Measurements from ENCODE around the gene PTPN2. TPM values are rescaled to one million over a fixed set of nuclear protein-coding genes. Genes with fewer than 3 reads are reported as not detected.

PTPN2 gene
- total RNA-seq, 8 experiments from 2014 or later: 12.8 to 50.2 (median 23.8) TPM

- ATAC-seq (replicated peaks in 6 of 8): no peak
- in situ Hi-C loops (cut with MboI; ENCODE audit: low pct_unique_long_range_greater_than_20kb in 2 of 9, low sequenced_read_pairs in 9 of 9, unreplicated experiment in 9 of 9): no loop called here
These were observed 132.1 kb downstream of the PTPN2 start for GRCh38 chr18:12751891-12752290.

GRCh38 chr18:12751503-12751884, 132.5 kb downstream of the PTPN2 start:
- ATAC-seq (replicated peaks in 6 of 8): no peak
- WGBS, 10 experiments: 77 to 100% (median 83%) methylated on average over 1 to 4 of the region's 5 CpGs; no CpG with 5 or more reads in 5 of the 10 experiments
- Histone ChIP-seq H3K4me1 (replicated peaks in 1 of 2) (no peaks in the 10 kb centered on the region), H3K4me3 (no peak overlapping the region), H3K27ac (no peak overlapping the region)
- in situ Hi-C loops (cut with MboI; ENCODE audit: low pct_unique_long_range_greater_than_20kb in 2 of 9, low sequenced_read_pairs in 9 of 9, unreplicated experiment in 9 of 9): no loop called here

More at GRCh38 chr18:12751891-12752290, 132.1 kb downstream of the PTPN2 start:
- Histone ChIP-seq H3K4me3 (no peak overlapping the region), H3K27ac (no peak overlapping the region), H3K4me1 (replicated peaks in 1 of 2) (no peaks in the 10 kb centered on the region)
- 80 to 94% (median 88%) methylated on average over 2 to 4 of the region's 4 CpGs; no CpG with 5 or more reads in 5 of the 10 experiments for WGBS, 10 experiments

- ATAC-seq (replicated peaks in 6 of 8): no peak
- no peak overlapping the region for H3K4me3 ChIP-seq
- 73 to 100% (median 85%) methylated on average over 1 to 4 of the region's 18 CpGs; no CpG with 5 or more reads in 3 of the 10 experiments for WGBS, 10 experiments
- in situ Hi-C loops (cut with MboI; ENCODE audit: low pct_unique_long_range_greater_than_20kb in 2 of 9, low sequenced_read_pairs in 9 of 9, unreplicated experiment in 9 of 9): no loop called here
- H3K4me1 ChIP-seq (replicated peaks in 1 of 2): no peaks in the 10 kb centered on the region
- no peak overlapping the region for H3K27ac ChIP-seq
These were observed 133.1 kb downstream of the PTPN2 start for GRCh38 chr18:12750715-12751502.

- Histone ChIP-seq H3K4me1 (replicated peaks in 1 of 2) (no peaks in the 10 kb centered on the region), H3K27ac (no peak overlapping the region), H3K4me3 (no peak overlapping the region)
- in situ Hi-C loops (cut with MboI; ENCODE audit: low pct_unique_long_range_greater_than_20kb in 2 of 9, low sequenced_read_pairs in 9 of 9, unreplicated experiment in 9 of 9): no loop called here
- 60 to 100% (median 78%) methylated on average over 1 to 9 of the region's 14 CpGs; no CpG with 5 or more reads in 1 of the 10 experiments for WGBS, 10 experiments
- no peak for ATAC-seq (replicated peaks in 6 of 8)
These were observed 133.8 kb downstream of the PTPN2 start for GRCh38 chr18:12750076-12750714.

GRCh38 chr18:12749121-12749520, 134.9 kb downstream of the PTPN2 start:
- no peaks in the 10 kb centered on the region for H3K4me1 ChIP-seq (replicated peaks in 1 of 2)
- in situ Hi-C loops (cut with MboI; ENCODE audit: low pct_unique_long_range_greater_than_20kb in 2 of 9, low sequenced_read_pairs in 9 of 9, unreplicated experiment in 9 of 9): loop anchor here in 2 of 9 experiments (25.0 kb wide), 1 partner anchor 188 kb away; the partner anchor contains the start of gene SEH1L (in 2 of the 2)
- no peak overlapping the region for H3K27ac ChIP-seq
- peak in 1 of 8 experiments; percentile 19 for ATAC-seq (replicated peaks in 6 of 8)
- 60 to 95% (median 84%) methylated on average over 1 to 10 of the region's 13 CpGs; no CpG with 5 or more reads in 4 of the 10 experiments for WGBS, 10 experiments
- no peak overlapping the region for H3K4me3 ChIP-seq

GRCh38 chr18:12748671-12749070, 135.4 kb downstream of the PTPN2 start:
- peak in 1 of 8 experiments; percentile 7 for ATAC-seq (replicated peaks in 6 of 8)
- H3K4me1 ChIP-seq (replicated peaks in 1 of 2): no peaks in the 10 kb centered on the region
- no peak overlapping the region for H3K27ac ChIP-seq
- in situ Hi-C loops (cut with MboI; ENCODE audit: low pct_unique_long_range_greater_than_20kb in 2 of 9, low sequenced_read_pairs in 9 of 9, unreplicated experiment in 9 of 9): loop anchor here in 2 of 9 experiments (25.0 kb wide), 1 partner anchor 189 kb away; the partner anchor contains the start of gene SEH1L (in 2 of the 2)
- 50 to 100% (median 83%) methylated on average over 1 to 4 of the region's 5 CpGs; no CpG with 5 or more reads in 1 of the 10 experiments for WGBS, 10 experiments
- no peak overlapping the region for H3K4me3 ChIP-seq

GRCh38 chr18:12747530-12748315, 136.3 kb downstream of the PTPN2 start:
- 40 to 100% (median 80%) methylated on average over 1 to 5 of the region's 8 CpGs; no CpG with 5 or more reads in 2 of the 10 experiments for WGBS, 10 experiments
- in situ Hi-C loops (cut with MboI; ENCODE audit: low pct_unique_long_range_greater_than_20kb in 2 of 9, low sequenced_read_pairs in 9 of 9, unreplicated experiment in 9 of 9): loop anchor here in 2 of 9 experiments (25.0 kb wide), 1 partner anchor 190 kb away; the partner anchor contains the start of gene SEH1L (in 2 of the 2)
- ATAC-seq (replicated peaks in 6 of 8): no peak

GRCh38 chr18:12745095-12745795, 138.8 kb downstream of the PTPN2 start:
- no peak overlapping the region for H3K27ac ChIP-seq
- peak in 3 of 8 experiments; percentile 85 to 88 (median 87) for ATAC-seq (replicated peaks in 6 of 8)
- H3K4me3 ChIP-seq: no peak overlapping the region
- in situ Hi-C loops (cut with MboI; ENCODE audit: low pct_unique_long_range_greater_than_20kb in 2 of 9, low sequenced_read_pairs in 9 of 9, unreplicated experiment in 9 of 9): loop anchor here in 2 of 9 experiments (25.0 kb wide), 1 partner anchor 192 kb away; the partner anchor contains the start of gene SEH1L (in 2 of the 2)
- no peaks in the 10 kb centered on the region for H3K4me1 ChIP-seq (replicated peaks in 1 of 2)
- 5 to 64% (median 40%) methylated on average over 3 to 6 of the region's 7 CpGs; no CpG with 5 or more reads in 3 of the 10 experiments for WGBS, 10 experiments

More at GRCh38 chr18:12747530-12748315, 136.3 kb downstream of the PTPN2 start:
- Histone ChIP-seq H3K4me3 (no peak overlapping the region), H3K4me1 (replicated peaks in 1 of 2) (no peaks in the 10 kb centered on the region), H3K27ac (no peak overlapping the region)

- WGBS, 10 experiments: 0 to 38% (median 0%) methylated on average over 1 to 2 of the region's 2 CpGs; no CpG with 5 or more reads in 1 of the 10 experiments
- H3K4me1 ChIP-seq (replicated peaks in 1 of 2): no peaks in the 10 kb centered on the region
- in situ Hi-C loops (cut with MboI; ENCODE audit: low pct_unique_long_range_greater_than_20kb in 2 of 9, low sequenced_read_pairs in 9 of 9, unreplicated experiment in 9 of 9): loop anchor here in 2 of 9 experiments (25.0 kb wide), 1 partner anchor 193 kb away; the partner anchor contains the start of gene SEH1L (in 2 of the 2)
- H3K27ac ChIP-seq: no peak overlapping the region
- ATAC-seq (replicated peaks in 6 of 8): peak in 3 of 8 experiments; percentile 75 to 80 (median 77)
- no peak overlapping the region for H3K4me3 ChIP-seq
These were observed 139.9 kb downstream of the PTPN2 start for GRCh38 chr18:12744103-12744502.

GRCh38 chr18:12742453-12742852, 141.6 kb downstream of the PTPN2 start:
- WGBS, 10 experiments: 16 to 100% (median 89%) methylated on average over 1 to 4 of the region's 5 CpGs; no CpG with 5 or more reads in 3 of the 10 experiments
- in situ Hi-C loops (cut with MboI; ENCODE audit: low pct_unique_long_range_greater_than_20kb in 2 of 9, low sequenced_read_pairs in 9 of 9, unreplicated experiment in 9 of 9): loop anchor here in 2 of 9 experiments (25.0 kb wide), 1 partner anchor 195 kb away; the partner anchor contains the start of gene SEH1L (in 2 of the 2)
- ATAC-seq (replicated peaks in 6 of 8): no peak
- Histone ChIP-seq H3K4me1 (replicated peaks in 1 of 2) (no peaks in the 10 kb centered on the region), H3K4me3 (no peak overlapping the region), H3K27ac (no peak overlapping the region)
